Measurements from ENCODE around the gene EPN3.

Gene EPN3

DNA sequence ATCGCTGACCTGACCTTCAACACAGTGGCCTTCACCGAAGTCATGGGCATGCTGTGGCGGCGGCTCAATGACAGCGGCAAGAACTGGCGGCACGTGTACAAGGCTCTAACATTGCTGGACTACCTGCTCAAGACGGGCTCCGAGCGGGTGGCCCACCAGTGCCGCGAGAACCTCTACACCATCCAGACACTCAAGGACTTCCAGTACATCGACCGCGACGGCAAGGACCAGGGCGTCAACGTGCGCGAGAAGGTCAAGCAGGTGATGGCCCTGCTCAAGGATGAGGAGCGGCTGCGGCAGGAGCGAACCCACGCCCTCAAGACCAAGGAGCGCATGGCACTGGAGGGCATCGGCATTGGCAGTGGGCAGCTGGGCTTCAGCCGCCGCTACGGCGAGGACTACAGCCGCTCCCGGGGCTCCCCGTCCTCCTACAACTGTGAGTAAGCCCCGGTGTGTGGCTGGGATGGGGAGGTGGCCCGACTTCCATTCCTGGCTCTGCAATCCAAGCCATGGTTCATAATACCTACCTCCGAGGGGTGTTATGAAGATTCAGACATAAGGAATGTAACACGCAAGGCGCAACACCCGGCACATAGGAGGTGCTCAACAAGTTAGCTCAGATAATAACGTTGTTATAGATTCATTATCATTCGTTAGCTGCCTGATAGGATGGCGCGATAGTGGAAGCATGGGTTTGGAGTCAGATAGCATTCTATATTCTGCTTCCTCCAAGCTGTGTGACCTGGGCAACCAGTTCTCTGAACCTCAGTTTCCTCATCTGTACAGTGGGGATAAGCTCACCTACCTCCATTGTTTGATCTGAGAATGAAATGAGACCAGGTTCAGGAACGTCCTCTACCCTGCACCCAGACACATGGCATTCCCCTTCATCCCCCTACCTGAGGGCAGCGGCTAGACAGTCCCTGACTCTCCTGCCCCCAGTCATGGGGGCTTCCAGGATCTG is 4.4 kb downstream of the EPN3 start:
- no peak for DNase-seq

- no peak for DNase-seq
Observed at GRCh38 chr17:50537721-50538548, 5.4 kb downstream of the EPN3 start.

GRCh38 chr17:50538549-50539410 is 6.2 kb downstream of the EPN3 start:
- DNase-seq = no peak

DNA sequence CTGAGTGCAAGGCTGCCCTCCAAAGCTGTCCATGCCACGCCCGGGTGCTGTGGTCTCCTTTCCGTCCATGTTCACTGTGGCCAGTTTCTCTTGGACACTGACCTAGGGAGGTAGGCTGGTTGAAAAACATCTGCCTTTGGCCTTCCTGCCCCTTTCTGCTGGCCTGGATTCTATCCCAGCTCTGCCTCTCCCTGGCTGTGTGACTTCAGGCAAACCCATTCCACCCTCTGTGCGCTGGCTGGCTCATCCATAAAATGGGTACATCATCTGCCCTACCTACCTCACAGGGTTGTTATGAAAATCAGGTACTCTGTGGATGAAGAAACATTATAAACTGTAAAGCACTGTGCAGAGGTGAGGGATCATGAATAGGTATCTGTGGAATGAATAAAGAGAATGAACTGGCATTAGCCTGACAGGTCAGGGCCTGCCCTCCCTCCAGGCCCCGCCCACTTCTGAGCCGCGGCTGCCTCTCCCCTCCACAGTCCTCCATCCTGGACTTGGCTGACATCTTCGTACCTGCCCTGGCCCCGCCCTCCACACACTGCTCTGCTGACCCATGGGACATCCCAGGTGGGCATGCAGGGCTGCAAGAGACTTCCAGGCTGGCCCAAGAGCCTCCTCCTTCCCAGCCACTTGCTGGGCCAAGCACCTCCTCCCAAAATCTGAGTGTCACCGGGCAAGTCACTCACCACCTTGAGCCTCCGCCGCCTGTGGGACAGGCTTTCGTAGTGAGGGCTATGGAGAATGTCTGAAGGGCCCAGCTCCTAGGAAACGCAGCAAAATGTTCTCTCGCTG is 7.4 kb downstream of the EPN3 start:
- DNase-seq = no peak

GRCh38 chr17:50540560-50541401 is 8.2 kb downstream of the EPN3 start:
- no peak for DNase-seq

DNA sequence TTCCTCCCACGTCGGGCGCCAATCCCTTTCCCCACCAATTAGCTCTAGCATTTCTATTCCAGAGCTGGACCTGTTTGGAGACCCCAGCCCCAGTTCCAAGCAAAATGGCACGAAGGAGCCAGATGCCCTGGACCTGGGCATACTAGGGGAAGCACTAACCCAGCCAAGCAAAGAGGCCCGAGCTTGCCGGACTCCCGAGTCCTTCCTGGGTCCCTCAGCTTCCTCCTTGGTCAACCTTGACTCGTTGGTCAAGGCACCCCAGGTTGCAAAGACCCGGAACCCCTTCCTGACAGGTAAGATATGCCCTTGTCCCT is 8.8 kb downstream of the EPN3 start:
- no peak for DNase-seq

- DNase-seq = peak; percentile 58
Observed at GRCh38 chr17:50541716-50542688, 9.5 kb downstream of the EPN3 start.

GRCh38 chr17:50542795-50543774 is 10.6 kb downstream of the EPN3 start:
- DNase-seq = no peak

GRCh38 chr17:50544516-50544915 is 12.0 kb downstream of the EPN3 start:
- no peak for DNase-seq

DNA sequence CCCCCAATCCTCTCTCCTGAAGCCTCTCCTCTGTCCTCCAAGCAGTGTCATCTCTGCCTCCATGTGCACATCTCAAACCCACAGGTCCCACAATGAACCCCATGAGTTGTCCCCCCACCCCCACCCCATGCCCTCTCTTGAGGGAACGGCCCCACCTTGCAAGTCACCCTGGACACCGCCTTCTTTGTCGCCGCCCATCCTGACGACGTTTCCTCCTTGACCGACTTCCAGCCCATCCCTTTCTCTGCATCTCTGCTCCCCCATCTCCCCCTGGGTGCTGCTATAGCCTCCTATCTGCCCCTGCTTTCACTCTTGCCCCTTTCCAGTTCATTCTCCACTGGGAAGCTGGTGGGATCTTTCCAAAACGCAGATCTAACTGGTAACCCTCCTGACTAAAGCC is 12.8 kb downstream of the EPN3 start:
- DNase-seq = no peak

GRCh38 chr17:50546701-50547034 is 14.1 kb downstream of the EPN3 start:
- DNase-seq = no peak

- DNase-seq = peak; percentile 76
Observed at GRCh38 chr17:50547035-50547735, 14.7 kb downstream of the EPN3 start, which contains the start of gene SPATA20. Gene SPATA20 (plus strand): TSS chr17:50547174. CDS start chr17:50547209, 35 bp downstream.

DNA sequence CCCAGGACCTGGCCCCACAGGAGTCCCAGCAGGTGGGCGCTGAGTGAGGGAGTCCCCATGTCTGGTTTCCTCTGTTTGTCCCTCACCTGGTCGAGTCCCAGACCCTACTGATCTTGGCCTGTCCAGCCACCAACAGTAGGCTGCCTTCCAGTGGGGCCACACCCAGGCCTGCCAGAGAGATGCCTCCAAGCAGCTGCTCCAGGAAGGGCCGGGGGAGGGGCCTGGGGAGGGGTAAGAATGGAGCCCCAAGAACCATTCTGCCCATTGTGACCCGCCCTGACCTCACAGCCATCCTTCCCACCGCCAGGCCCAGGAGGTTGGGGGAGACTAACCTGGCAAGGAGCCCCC is 15.2 kb downstream of the EPN3 start:
- no peak for DNase-seq

- no peak for DNase-seq
Observed at GRCh38 chr17:50548831-50549230, 16.3 kb downstream of the EPN3 start.

DNA sequence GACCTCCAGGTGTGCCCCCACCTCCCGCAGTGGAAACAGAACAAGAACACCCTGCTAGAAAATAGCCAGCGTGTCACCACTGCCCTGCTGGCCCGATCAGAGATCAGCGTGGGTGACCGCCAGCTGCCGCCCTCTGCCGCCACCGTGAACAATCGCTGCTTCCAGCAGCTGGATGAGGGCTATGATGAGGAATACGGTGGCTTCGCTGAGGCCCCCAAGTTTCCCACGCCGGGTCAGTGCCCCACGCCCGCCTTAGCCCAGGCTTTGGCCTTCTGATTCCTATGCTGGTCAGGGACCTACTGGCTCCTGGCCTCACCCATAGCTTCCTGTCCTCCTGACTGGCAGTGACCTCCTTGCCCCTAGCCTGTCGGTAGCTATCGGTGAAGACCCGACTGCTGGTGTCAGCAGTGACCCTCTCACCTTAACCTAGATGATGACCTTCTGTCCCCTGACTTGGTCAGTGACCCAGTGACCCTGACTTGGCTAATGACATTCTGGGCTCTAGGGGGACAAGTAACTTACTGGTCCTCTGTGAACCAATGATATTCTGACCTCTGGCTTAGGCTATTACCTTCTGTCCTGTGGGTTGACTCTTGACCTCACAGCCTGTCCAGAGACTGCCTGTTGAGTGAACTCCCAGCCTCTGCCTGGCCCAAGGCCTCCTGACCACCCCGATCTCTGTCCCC is 16.9 kb downstream of the EPN3 start:
- no peak for DNase-seq

DNA sequence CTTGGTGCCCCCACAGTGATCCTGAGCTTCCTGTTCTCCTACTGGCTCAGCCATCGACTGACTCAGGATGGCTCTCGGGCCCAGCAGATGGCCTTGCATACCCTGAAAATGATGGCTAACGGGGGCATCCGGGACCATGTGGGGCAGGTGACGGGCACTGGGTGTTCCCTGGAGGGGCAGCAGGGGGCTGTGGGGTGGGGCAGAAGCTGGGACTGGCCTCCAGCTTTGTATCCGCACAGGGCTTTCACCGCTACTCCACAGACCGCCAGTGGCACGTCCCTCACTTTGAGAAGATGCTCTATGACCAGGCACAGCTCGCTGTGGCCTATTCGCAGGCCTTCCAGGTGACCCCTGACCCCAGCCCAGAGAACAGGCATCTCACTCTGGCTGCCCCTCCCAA is 17.4 kb downstream of the EPN3 start:
- DNase-seq = no peak

GRCh38 chr17:50550661-50551432 is 18.3 kb downstream of the EPN3 start:
- DNase-seq = peak; percentile 30

Data from NCI-H2107 (cell line).